Esophagus muscularis mucosa (tissue), 3 donors: Measurements from ENCODE around the gene NUDC.

ENCODE experiments used
- CTCF ChIP-seq, 3 experiments: fragments of 200-600 bp in 2 of 3; fragments of 450-650 bp in 1 of 3; sonication (generic) in 2 of 3; IDR thresholded peaks; one replicate each; pipeline ENCODE4 v1.5.1; 2017 to 2019; ENCODE audit warnings: antibody characterized with exemption in 3 of 3, mild to moderate bottlenecking in 2 of 3, moderate library complexity in 1 of 3
- POLR2A ChIP-seq: fragments of 450-650 bp; IDR thresholded peaks from one replicate; pipeline ENCODE4 v1.6.1; 2017; ENCODE audit warnings: antibody characterized with exemption, moderate library complexity, mild to moderate bottlenecking, low read depth

GRCh38 chr1:26950602-26951001 lies 29.1 kb downstream of the NUDC start:
- no peak for TF ChIP-seq CTCF (IDR thresholded peaks at IDR 0.05)
- TF ChIP-seq POLR2A, result no peak
